NCI-H446 treated with DMSO at 0.1 percent for 48 hours (cell line): Measurements from ENCODE around the gene OR9A2.

Source experiments
- DNase-seq: peaks from one replicate; lab custom pipeline; 2025; lab: John Stamatoyannopoulos, UW

Gene OR9A2

DNA sequence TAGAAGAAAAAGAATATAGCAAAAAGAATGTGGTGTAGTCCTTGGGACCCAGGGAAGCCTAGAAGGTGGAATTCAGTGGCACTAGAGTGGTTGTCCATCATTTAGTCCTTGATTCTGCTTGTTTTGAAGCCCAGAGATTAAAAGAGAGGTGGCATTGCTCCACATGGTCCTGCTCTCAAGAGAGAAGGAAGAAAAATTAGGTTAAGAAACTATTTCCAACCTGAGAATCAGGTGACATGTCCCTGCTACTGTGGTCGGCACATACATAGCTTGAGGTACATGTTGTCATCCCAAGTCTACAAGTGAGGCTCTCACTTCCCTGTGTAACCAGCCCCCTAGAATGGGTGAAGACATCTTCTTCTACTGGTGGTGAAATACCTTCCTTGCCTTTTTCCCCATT is at the start of gene OR9A2:
TSS of gene OR9A2 (minus strand) at position 101 of the 400 bp plus-strand sequence. CDS start at position 101, 0 bp downstream.
- DNase-seq, result no peak

GRCh38 chr7:143074141-143074540 is 47.2 kb upstream of the OR9A2 start:
- DNase-seq, result no peak

DNA sequence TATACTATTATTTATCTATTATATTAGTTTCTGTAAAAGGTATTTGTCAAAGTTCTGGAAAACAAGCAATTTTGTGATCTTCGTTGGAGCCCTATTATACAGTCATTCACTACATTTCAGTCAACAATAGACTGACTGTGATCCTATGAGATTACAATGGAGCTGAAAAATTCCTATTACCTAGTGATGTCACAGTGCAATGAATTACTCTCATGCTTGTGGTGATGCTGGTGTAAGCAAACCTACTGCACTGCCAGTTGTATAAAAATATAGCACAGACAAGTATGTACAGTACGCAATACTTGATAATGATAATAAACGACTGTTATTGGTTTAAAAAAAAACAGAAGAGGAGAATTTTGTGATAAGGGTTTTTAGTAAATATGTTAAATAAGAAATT is 46.6 kb upstream of the OR9A2 start:
- DNase-seq, result no peak

DNA sequence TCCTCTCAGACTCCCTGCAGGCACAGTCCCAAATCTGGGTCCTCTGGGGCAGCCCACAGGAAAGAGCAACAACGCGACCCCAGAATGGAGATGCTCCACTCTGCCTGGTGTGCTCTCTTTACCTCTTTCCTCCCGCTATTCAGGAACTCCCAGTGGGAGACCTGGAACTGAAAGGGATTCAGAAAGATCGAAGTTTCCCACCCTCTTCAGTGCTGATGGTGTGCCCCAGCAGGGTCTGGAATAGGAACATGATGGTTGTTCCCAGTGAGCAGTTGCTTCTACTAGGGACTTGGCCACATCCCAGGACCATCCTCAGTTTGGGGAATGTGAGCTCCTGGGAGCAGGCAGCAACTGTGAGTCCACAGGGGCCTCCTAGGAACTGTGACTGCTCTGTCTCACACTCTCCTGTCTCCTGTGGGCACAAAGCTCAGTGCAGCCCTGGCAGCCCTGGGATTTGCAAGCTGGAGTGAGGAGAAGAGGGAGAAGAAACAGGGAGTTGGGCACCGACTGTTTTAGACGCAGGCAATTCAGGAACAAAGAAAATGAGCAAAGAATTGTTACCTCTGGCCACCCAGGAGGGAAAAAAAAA is 43.1 kb upstream of the OR9A2 start:
- no peak for DNase-seq

DNA sequence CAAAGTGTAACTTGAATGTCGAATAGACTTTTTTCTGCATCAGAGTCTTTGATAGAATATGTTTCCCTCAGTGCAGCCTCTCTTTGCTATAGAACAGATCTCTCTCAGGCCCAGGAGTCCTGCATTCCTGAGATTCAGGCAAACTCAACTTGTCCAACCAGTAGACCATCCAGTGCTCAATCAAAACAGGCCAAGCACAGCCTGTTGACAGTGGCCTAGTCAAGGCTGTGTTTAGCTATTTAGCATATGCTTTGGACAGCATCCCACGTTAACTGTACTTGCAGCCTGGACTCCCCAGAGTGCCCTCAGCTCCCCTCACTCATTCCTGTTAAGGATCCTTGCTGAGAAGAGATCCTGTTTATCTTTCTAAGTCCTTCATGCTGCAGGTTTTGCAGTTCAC is 41.5 kb upstream of the OR9A2 start:
- DNase-seq, result no peak

DNA sequence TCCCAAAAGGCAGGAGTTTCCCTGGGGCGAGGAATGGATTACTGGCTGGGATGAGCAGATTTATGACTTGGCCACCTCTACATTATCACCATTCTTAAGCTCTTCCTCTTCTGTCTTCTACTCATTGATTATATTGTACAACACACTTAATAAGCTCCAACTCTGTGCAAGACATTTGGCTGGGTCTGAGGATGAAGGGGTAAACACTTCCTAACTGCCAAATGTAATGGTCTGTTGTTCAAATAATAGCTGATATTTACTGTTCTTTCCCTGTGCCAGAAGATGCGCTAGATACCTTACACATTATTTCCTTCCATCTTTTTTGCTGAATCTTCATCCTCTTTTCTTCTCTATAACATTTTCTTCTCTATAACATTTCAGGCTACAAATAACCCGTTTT is 36.8 kb upstream of the OR9A2 start:
- DNase-seq, result no peak

DNA sequence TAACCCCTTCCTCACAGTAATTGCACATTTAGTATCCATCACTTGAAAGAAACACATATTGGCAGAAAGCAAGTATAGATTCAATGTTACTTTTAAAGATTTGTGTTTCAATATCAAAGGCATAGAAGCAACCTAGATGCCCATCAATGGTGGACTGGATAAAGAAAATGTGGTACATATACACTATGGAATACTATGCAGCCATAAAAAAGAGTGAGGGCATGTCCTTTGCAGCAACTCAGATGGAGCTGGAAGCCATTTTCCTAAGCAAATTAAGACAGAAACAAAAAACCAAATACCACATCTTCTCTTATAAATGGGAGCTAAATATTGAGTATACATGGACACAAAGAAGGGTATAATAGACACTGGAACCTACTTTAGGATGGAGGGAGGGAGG is 28.8 kb upstream of the OR9A2 start:
- DNase-seq, result no peak

DNA sequence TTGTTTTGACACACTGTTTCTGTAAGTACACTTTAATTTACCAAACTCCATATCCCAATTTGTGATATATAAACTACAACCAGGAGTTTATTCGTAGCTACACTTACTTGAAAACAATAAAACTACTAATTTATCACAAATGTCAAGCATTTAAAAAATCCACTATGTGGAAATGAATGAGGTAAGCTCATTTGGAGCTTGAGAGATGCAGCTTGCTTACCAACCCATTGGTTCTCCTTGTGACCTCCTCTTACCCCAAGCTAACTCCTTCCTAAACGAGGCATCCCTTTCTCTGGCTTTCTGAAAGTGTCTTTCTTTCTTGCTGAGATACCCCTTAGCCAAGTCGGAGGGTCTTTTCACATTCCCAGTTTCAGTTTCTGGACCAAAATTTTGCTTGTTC is 27.7 kb upstream of the OR9A2 start:
- DNase-seq, result no peak

- no peak for DNase-seq
Observed at GRCh38 chr7:143052041-143052440, 25.1 kb upstream of the OR9A2 start, which contains the start of gene OR6V1. Gene OR6V1 (plus strand): TSS chr7:143052341. CDS start chr7:143052341, 0 bp downstream.

- no peak for DNase-seq
Observed at GRCh38 chr7:143050931-143051330, 24.0 kb upstream of the OR9A2 start.

- no peak for DNase-seq
Observed at GRCh38 chr7:143049362-143049761, 22.4 kb upstream of the OR9A2 start.

DNA sequence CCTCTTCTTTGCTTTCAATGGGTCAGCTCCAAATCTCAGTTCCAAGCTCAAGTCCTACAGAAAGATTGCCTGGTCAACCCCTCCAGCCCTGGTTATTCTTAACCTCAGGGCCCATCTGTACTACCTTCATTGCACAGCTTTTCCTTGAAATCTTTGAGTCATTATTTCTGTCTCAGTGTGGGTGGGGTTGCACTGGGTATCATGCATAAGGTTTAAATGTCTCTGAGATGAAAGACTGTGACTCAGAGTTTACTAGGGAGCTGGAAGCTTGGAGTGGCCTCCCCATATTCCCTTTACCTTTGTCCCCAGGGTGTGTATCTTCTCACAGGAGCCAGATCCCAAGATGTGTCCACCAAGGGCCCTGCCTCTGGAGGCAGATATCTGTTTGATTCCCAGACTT is 21.9 kb upstream of the OR9A2 start:
- no peak for DNase-seq

DNA sequence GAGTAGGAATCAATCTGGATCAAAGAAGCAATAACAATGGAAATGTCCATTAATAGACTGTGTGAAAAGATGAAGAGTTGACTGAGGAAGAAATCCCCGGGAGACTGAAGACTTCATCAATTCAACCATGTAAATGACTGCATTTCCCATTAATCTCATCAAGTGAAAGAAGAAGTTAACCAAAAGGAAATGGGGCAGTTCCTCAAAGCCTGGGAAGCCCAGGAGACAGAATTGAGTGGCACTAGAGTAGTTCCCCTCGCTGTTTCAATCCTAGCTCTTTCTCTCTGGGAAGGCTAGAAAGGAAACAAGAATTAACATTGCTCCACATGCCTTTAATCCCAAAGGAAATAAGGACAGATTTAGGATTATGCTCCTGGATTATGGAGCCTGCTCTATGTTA is 20.4 kb upstream of the OR9A2 start:
- no peak for DNase-seq

- no peak for DNase-seq
Observed at GRCh38 chr7:143046426-143046851, 19.5 kb upstream of the OR9A2 start.

DNA sequence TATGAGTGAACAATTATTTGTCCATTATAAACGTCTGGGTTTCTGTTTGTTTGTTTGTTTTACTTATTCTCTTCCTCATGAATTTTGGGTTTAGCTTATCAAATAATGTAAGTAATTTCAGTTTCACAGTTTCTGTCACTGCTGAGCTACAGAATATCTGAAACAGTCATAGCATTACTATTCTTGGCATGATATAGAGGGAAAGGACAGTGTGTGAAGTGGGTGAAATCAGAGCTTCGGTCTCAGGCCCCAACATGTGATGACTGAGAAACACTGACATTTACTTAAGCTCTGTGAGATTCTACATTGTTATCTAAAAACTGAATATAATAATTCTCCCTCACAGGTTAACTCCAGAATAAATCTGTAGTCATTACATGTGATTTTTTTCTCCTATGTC is 16.5 kb upstream of the OR9A2 start:
- DNase-seq, result no peak

DNA sequence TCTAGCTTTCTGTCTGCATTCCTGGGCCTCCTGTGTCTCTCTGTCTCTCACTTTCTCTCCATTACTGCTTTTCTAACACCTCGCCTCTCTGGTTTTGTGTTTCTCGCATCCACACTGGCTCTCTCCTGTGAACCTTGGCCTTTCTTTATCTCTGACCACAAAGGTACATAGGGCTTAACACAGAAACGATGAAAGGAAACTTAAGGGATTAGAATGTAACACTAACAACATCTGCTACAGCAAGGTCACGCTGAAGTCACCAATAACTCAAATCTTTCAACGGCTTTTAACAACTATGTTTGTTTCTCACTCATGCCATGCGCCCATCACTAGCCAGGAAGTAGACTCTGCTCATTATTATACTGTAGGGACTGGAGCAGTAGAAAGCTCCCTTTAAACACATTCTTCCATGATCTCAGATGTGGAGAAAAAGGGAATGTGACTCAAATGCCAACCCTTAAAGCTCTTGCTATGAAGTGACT is 15.9 kb upstream of the OR9A2 start:
- no peak for DNase-seq

- no peak for DNase-seq
Observed at GRCh38 chr7:143042159-143042789, 15.3 kb upstream of the OR9A2 start.

DNA sequence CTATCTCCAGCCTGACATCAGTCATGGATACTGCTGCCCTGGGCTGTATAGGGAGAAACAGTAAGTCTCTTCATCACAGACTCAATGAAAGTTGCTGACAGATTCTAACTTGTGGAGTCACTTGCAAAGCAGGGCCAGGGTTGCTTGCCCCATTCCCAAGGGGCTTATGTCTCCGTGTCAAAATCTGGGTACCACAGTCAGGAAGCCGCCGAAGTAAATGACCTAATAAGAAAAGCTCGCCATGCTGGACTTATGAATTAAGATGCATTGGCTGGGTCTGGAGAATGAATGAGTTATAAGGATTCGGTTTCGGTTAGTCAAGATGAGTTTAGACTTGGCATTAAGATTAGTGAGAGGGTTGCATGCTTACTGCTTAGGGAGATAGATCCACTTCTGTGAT is 14.4 kb upstream of the OR9A2 start:
- no peak for DNase-seq

GRCh38 chr7:143040209-143040715 is 13.3 kb upstream of the OR9A2 start:
- no peak for DNase-seq

GRCh38 chr7:143038635-143039034 is 11.7 kb upstream of the OR9A2 start:
- no peak for DNase-seq

DNA sequence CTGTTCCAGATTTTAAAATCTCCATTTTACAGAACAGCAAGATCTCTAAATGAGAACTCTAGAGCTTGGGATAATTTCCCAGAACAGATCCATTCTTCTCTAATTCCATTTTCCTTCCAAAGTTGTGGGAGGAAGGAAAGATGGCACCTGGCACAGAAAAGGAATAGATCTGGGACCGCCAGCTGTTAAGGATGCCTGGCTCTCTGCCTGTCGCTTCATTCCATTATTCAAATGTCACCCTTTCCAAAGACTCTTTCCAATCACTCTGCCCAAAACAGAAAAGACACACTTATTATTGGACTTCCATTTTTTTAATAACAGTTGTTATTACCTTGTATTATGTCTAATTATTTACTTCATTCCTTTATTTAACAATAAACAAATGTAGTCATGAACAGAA is 751 bp upstream of the OR9A2 start:
- DNase-seq, result no peak

DNA sequence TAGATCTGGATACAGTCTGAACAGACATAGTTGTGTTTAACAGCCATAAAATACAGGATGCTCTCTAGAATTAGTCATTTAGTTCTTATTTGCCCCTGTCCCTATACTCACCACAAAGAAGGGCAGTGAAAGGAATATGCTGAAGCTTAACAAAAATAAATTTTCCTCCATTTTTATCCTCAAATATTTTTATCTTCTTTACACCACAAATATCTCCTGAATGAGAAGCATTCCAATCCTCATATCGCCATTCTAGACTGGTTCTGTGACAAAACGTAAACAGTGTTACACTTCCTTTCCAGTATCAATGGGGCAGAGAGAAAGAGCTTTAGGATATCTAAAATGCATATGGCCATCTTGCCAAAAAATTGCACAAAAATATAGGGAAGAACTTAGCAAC is 1.6 kb downstream of the OR9A2 start:
- no peak for DNase-seq

GRCh38 chr7:143023047-143023446 is 3.9 kb downstream of the OR9A2 start:
- DNase-seq, result no peak

- no peak for DNase-seq
Observed at GRCh38 chr7:143018931-143019330, 8.0 kb downstream of the OR9A2 start.
